Stimulated activated CD8-positive, alpha-beta memory T cell treated with anti-CD3 and anti-CD28 coated beads, Interleukin-7, amount 100 ng/mL, for 48 hours (primary cell): Measurements from ENCODE around the gene TANK.
"Not testable (repeated sequence)": the region's sequence is repeated elsewhere in the genome, so short reads cannot be mapped to it uniquely, and the experiment has no call there.

Source experiments
- DNase-seq, 2 donors: peaks; one replicate each; pipeline ENCODE4 v3.0.0-alpha.2; 2020; ENCODE audit warnings: low read depth in 1 of 2; ENCODE audit errors: extremely low read depth in 1 of 2

TANK gene

GRCh38 chr2:161165811-161166210 is 5.6 kb downstream of the TANK start:
- DNase-seq, result no peak

- peak; percentile 41 to 58 for DNase-seq
Measured at GRCh38 chr2:161166538-161167409, 6.5 kb downstream of the TANK start.

- DNase-seq, result no peak
Measured at GRCh38 chr2:161169335-161169734, 9.1 kb downstream of the TANK start.

GRCh38 chr2:161170377-161170776 is 10.1 kb downstream of the TANK start:
- DNase-seq, result no peak

- DNase-seq, result no peak
Measured at GRCh38 chr2:161170958-161171932, 11.0 kb downstream of the TANK start.

- DNase-seq, result no peak
Measured at GRCh38 chr2:161172901-161173540, 12.8 kb downstream of the TANK start.

GRCh38 chr2:161173541-161174194 is 13.4 kb downstream of the TANK start:
- no peak for DNase-seq

GRCh38 chr2:161177969-161178368 is 17.7 kb downstream of the TANK start:
- no peak for DNase-seq

GRCh38 chr2:161178756-161179155 is 18.5 kb downstream of the TANK start:
- no peak for DNase-seq

- DNase-seq, result no peak
Measured at GRCh38 chr2:161190050-161190449, 29.8 kb downstream of the TANK start.

- not testable (repeated sequence) for DNase-seq
Measured at GRCh38 chr2:161195602-161196001, 35.4 kb downstream of the TANK start.

GRCh38 chr2:161199912-161200701 is 39.9 kb downstream of the TANK start:
- DNase-seq, result no peak

GRCh38 chr2:161204846-161205245 is 44.6 kb downstream of the TANK start:
- no peak for DNase-seq

GRCh38 chr2:161206471-161207032 is 46.3 kb downstream of the TANK start:
- DNase-seq, result no peak

- no peak for DNase-seq
Measured at GRCh38 chr2:161207941-161208340, 47.7 kb downstream of the TANK start.

GRCh38 chr2:161208527-161209139 is 48.4 kb downstream of the TANK start:
- no peak for DNase-seq

- DNase-seq, result no peak
Measured at GRCh38 chr2:161209902-161210301, 49.7 kb downstream of the TANK start.

- no peak for DNase-seq
Measured at GRCh38 chr2:161217597-161218185, 57.5 kb downstream of the TANK start.

GRCh38 chr2:161219211-161219610 is 59.0 kb downstream of the TANK start:
- DNase-seq, result no peak
